Common myeloid progenitor, CD34-positive (primary cell): ENCODE results near the gene MTAP.
A peak's percentile ranks its signal among the peaks of the same experiment; 100 is the strongest.

Experiments used
- CTCF ChIA-PET: fragments of 350-600 bp; sonication (Branson Sonifier 250); formaldehyde crosslinking; loops from one replicate; lab custom pipeline; 2021; ENCODE audit warnings: antibody characterized with exemption; lab: Charles Lee
- POLR2A ChIA-PET: fragments of 350-600 bp; sonication (Branson Sonifier 250); formaldehyde crosslinking; loops from one replicate; lab custom pipeline; 2021; ENCODE audit warnings: antibody characterized with exemption; lab: Charles Lee
- DNase-seq, 3 donors: peaks; one replicate each; pipeline versions ENCODE4 v3.0.0 to v3.0.0-alpha.2; 2013
- H3K27ac ChIP-seq, 2 experiments: 1 replicate in 1 of 2; 2 replicates in 1 of 2; pipeline ENCODE4 v1.7.0; 2013; ENCODE audit warnings: inconsistent platforms in 2 of 2, low read length in 2 of 2, mild to moderate bottlenecking in 2 of 2, low read depth in 1 of 2, moderate library complexity in 1 of 2; ENCODE audit not compliant: severe bottlenecking in 2 of 2, insufficient read depth in 1 of 2, poor library complexity in 1 of 2
- H3K27me3 ChIP-seq, 5 experiments: replicated peaks in 2 of 5; 1 replicate in 3 of 5; 2 replicates in 2 of 5; pipeline versions ENCODE4 v1.6.1 to v1.7.0; 2013; ENCODE audit warnings: low read length in 4 of 5, mild to moderate bottlenecking in 2 of 5, moderate library complexity in 2 of 5, inconsistent platforms in 1 of 5; ENCODE audit not compliant: insufficient read depth in 5 of 5, control insufficient read depth in 4 of 5
- H3K36me3 ChIP-seq, 4 experiments: 1 replicate in 2 of 4; 2 replicates in 2 of 4; pipeline versions ENCODE4 v1.6.1 to v1.7.0; 2013; ENCODE audit warnings: low read length in 3 of 4, control low read depth in 1 of 4, mild to moderate bottlenecking in 1 of 4; ENCODE audit not compliant: control insufficient read depth in 4 of 4, insufficient read depth in 4 of 4
- H3K4me1 ChIP-seq, 4 experiments: 1 replicate in 3 of 4; 2 replicates in 1 of 4; pipeline versions ENCODE4 v1.6.1 to v1.7.1; 2013; ENCODE audit warnings: low read length in 3 of 4, mild to moderate bottlenecking in 3 of 4, control low read depth in 1 of 4, inconsistent platforms in 1 of 4, moderate library complexity in 1 of 4; ENCODE audit not compliant: control insufficient read depth in 4 of 4, insufficient read depth in 4 of 4; ENCODE audit errors: control extremely low read depth in 1 of 4
- H3K4me3 ChIP-seq, 7 experiments: 1 replicate in 4 of 7; 2 replicates in 3 of 7; pipeline versions ENCODE4 v1.5.1 to v1.7.0; 2013; ENCODE audit warnings: mild to moderate bottlenecking in 7 of 7, low read length in 6 of 7, moderate library complexity in 6 of 7, inconsistent platforms in 2 of 7, low read depth in 2 of 7, control low read depth in 1 of 7; ENCODE audit not compliant: insufficient read depth in 4 of 7, control insufficient read depth in 1 of 7; ENCODE audit errors: extremely low read depth in 1 of 7
- H3K9me3 ChIP-seq, 5 experiments: 1 replicate in 4 of 5; 2 replicates in 1 of 5; pipeline versions ENCODE4 v1.6.1 to v1.7.1; 2013; ENCODE audit warnings: low read length in 4 of 5, mild to moderate bottlenecking in 2 of 5, inconsistent platforms in 1 of 5, low read depth in 1 of 5, moderate library complexity in 1 of 5; ENCODE audit not compliant: control insufficient read depth in 4 of 5, insufficient read depth in 2 of 5; ENCODE audit errors: control extremely low read depth in 1 of 5
- WGBS: methylation state at CpG from one replicate; pipeline ENCODE4 v1.1.5; 2013; ENCODE audit not compliant: insufficient coverage; 5-methylcytosine and 5-hydroxymethylcytosine counted together

The MTAP gene

GRCh38 chr9:21828853-21829410, 26.5 kb downstream of the MTAP start:
- no peak overlapping the region for H3K27ac ChIP-seq
- H3K27me3 ChIP-seq = no peaks in the 10 kb centered on the region
- 93% methylated on average over 2 of the region's 3 CpGs for WGBS
- POLR2A ChIA-PET = no interaction called here
- H3K4me3 ChIP-seq = no peak overlapping the region
- DNase-seq = no peak
- peaks cover 0 to 6% (median 0%) of the 10 kb centered on the region in 4 experiments for H3K4me1 ChIP-seq
- peaks cover 22 to 87% (median 61%) of the 10 kb centered on the region in 4 experiments for H3K36me3 ChIP-seq
- CTCF ChIA-PET = no interaction called here
- H3K9me3 ChIP-seq = peaks cover 0 to 11% (median 3%) of the 10 kb centered on the region in 5 experiments

GRCh38 chr9:21830589-21830988, 28.2 kb downstream of the MTAP start:
- H3K36me3 ChIP-seq = peaks cover 30 to 89% (median 67%) of the 10 kb centered on the region in 4 experiments
- DNase-seq = no peak
- WGBS = 100% methylated on average over 1 of the region's 3 CpGs
- H3K4me1 ChIP-seq = peaks cover 0 to 6% (median 0%) of the 10 kb centered on the region in 4 experiments
- no peaks in the 10 kb centered on the region for H3K27me3 ChIP-seq
- CTCF ChIA-PET = no interaction called here
- H3K27ac ChIP-seq = no peak overlapping the region
- POLR2A ChIA-PET = interaction anchor here (0.6 kb wide), 1 partner anchor 15 kb away, joined by 3 read pairs; no protein-coding TSS in a partner anchor
- peaks cover 0 to 11% (median 2%) of the 10 kb centered on the region in 5 experiments for H3K9me3 ChIP-seq
- no peak overlapping the region for H3K4me3 ChIP-seq

GRCh38 chr9:21831841-21832509, 29.5 kb downstream of the MTAP start:
- Histone ChIP-seq H3K27me3 (no peaks in the 10 kb centered on the region), H3K4me1 (peaks cover 0 to 6% (median 0%) of the 10 kb centered on the region in 4 experiments), H3K9me3 (peaks cover 0 to 14% (median 2%) of the 10 kb centered on the region in 5 experiments), H3K4me3 (no peak overlapping the region), H3K27ac (no peak overlapping the region), H3K36me3 (peaks cover 40 to 92% (median 70%) of the 10 kb centered on the region in 4 experiments)
- POLR2A ChIA-PET = no interaction called here
- peak in 1 of 3 donors; percentile 5 for DNase-seq
- 100% methylated on average over 6 of the region's 8 CpGs for WGBS
- CTCF ChIA-PET = no interaction called here

- Histone ChIP-seq H3K27ac (no peak overlapping the region), H3K27me3 (no peaks in the 10 kb centered on the region), H3K36me3 (peaks cover 48 to 95% (median 75%) of the 10 kb centered on the region in 4 experiments), H3K4me3 (no peak overlapping the region), H3K4me1 (peaks cover 0 to 6% (median 0%) of the 10 kb centered on the region in 4 experiments), H3K9me3 (peaks cover 0 to 18% (median 2%) of the 10 kb centered on the region in 5 experiments)
- 100% methylated on average over 7 of the region's 8 CpGs for WGBS
- ChIA-PET POLR2A (no interaction called here), CTCF (no interaction called here)
- no peak for DNase-seq
These were observed 30.8 kb downstream of the MTAP start for GRCh38 chr9:21833090-21833801.

- 100% methylated on average over 2 of the region's 3 CpGs for WGBS
- Histone ChIP-seq H3K4me3 (no peak overlapping the region), H3K4me1 (peaks cover 0 to 6% (median 0%) of the 10 kb centered on the region in 4 experiments), H3K27ac (no peak overlapping the region), H3K36me3 (peaks cover 55 to 99% (median 74%) of the 10 kb centered on the region in 4 experiments), H3K9me3 (peaks cover 0 to 24% (median 3%) of the 10 kb centered on the region in 5 experiments), H3K27me3 (no peaks in the 10 kb centered on the region)
- POLR2A ChIA-PET = no interaction called here
- CTCF ChIA-PET = interaction anchor here (0.6 to 1.0 kb wide), 2 partner anchors 44 to 613 kb away, joined by 3 read pairs; no protein-coding TSS in a partner anchor
- DNase-seq = no peak
These were observed 32.7 kb downstream of the MTAP start for GRCh38 chr9:21835121-21835520.

DNA sequence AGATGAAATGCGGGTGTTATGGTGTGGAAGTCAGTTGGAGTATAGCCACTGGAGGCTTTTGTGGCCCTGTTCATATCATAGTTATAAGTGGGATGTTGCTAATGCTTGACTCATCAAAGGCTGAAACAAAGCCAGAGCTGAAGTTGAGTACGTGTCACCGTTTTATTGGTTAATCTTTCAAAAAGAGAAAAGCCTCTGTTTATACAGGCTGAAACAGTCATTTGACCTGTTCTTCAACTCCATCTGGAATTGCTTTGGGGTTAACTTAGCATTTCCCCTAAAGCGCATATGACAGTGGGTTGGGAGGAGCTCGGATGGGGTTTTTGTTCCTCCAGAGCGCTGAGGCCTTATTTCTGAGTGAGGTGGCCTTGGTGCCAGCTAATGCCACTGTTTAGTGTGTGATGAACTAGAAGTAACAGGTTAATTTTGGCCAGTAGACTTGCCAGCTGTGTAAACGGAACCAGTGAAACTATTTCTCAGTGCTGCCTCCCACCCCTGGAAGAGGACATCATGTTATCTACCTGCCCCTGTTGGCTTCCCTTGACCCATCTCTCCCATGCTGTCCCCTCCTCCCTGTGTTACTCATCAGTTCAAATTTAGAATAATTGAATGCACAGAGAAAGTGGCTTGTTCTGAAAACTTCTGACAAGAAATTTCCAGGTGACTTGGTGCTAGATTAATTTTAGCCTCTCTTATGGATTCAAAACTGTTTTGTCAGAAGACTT, 34.2 kb downstream of the MTAP start:
- Histone ChIP-seq H3K4me3 (no peak overlapping the region), H3K27ac (no peak overlapping the region), H3K27me3 (no peaks in the 10 kb centered on the region), H3K36me3 (peaks cover 58 to 99% (median 80%) of the 10 kb centered on the region in 4 experiments), H3K4me1 (peaks cover 0 to 6% (median 0%) of the 10 kb centered on the region in 4 experiments), H3K9me3 (peaks cover 0 to 39% (median 11%) of the 10 kb centered on the region in 5 experiments)
- CTCF ChIA-PET = interaction anchor here (1.5 kb wide), 1 partner anchor 11 kb away, joined by 3 read pairs; no protein-coding TSS in a partner anchor
- POLR2A ChIA-PET = no interaction called here
- WGBS = 97% methylated on average over 6 of the region's 7 CpGs
- no peak for DNase-seq
